HG03045 (cell line): Measurements from ENCODE around the gene DUSP7.

Experiments used
- ATAC-seq: cut with Tn5 transposase; IDR thresholded peaks from one replicate; pipeline ENCODE4 v1.9.1; 2021; ENCODE audit warnings: mild to moderate bottlenecking, moderate library complexity; ENCODE audit not compliant: unreplicated experiment

DUSP7 gene

GRCh38 chr3:52029535-52029934 is 26.8 kb downstream of the DUSP7 start:
- no peak for ATAC-seq

- no peak for ATAC-seq
Observed at GRCh38 chr3:52029053-52029452, 27.3 kb downstream of the DUSP7 start.

GRCh38 chr3:52028572-52028971 is 27.8 kb downstream of the DUSP7 start:
- ATAC-seq: no peak

GRCh38 chr3:52026041-52026440 is 30.3 kb downstream of the DUSP7 start:
- ATAC-seq: no peak

GRCh38 chr3:52025453-52025852 is 30.9 kb downstream of the DUSP7 start:
- no peak for ATAC-seq

- ATAC-seq: no peak
Observed at GRCh38 chr3:52024765-52025452, 31.5 kb downstream of the DUSP7 start.

- ATAC-seq: no peak
Observed at GRCh38 chr3:52023860-52024764, 32.3 kb downstream of the DUSP7 start.

GRCh38 chr3:52023101-52023770 is 33.1 kb downstream of the DUSP7 start:
- ATAC-seq: no peak

GRCh38 chr3:52022323-52023100 is 33.9 kb downstream of the DUSP7 start:
- ATAC-seq: no peak

- no peak for ATAC-seq
Observed at GRCh38 chr3:52021489-52022268, 34.7 kb downstream of the DUSP7 start.

GRCh38 chr3:52020796-52021195 is 35.6 kb downstream of the DUSP7 start:
- ATAC-seq: no peak

GRCh38 chr3:52019352-52020080 is 36.9 kb downstream of the DUSP7 start:
- ATAC-seq: no peak

- no peak for ATAC-seq
Observed at GRCh38 chr3:52018319-52019000, 37.9 kb downstream of the DUSP7 start.

GRCh38 chr3:52017586-52017985 is 38.8 kb downstream of the DUSP7 start:
- ATAC-seq: no peak

GRCh38 chr3:52015438-52016228 is 40.7 kb downstream of the DUSP7 start:
- no peak for ATAC-seq

- ATAC-seq: no peak
Observed at GRCh38 chr3:52014613-52015012, 41.8 kb downstream of the DUSP7 start.

- ATAC-seq: no peak
Observed at GRCh38 chr3:52013802-52014598, 42.4 kb downstream of the DUSP7 start.
